SK-N-SH (cell line): ENCODE results near the gene ASH1L. TPM values are rescaled to one million over a fixed set of nuclear protein-coding genes. Genes with fewer than 3 reads are reported as not detected.

ENCODE experiments used
- CTCF ChIA-PET: fragments of 300-600, 350-600 bp; formaldehyde crosslinking; extraction: SDS; loops from one replicate; lab custom pipeline; 2021; lab: Yijun Ruan, JAX
- POLR2A ChIA-PET: fragments of 350-600 bp; sonication (Branson Sonifier 250); formaldehyde crosslinking; extraction: SDS; loops from one replicate; lab custom pipeline; 2020; ENCODE audit warnings: antibody characterized with exemption, inconsistent platforms; lab: Yijun Ruan, JAX
- DNase-seq: peaks from one replicate; pipeline ENCODE4 v3.0.0; 2012
- H2AFZ ChIP-seq: fragments of 200-600 bp; sonication (generic); 2 replicates; pipeline ENCODE4 v1.8.1; 2016; ENCODE audit warnings: antibody characterized with exemption, mild to moderate bottlenecking, low read depth
- H3F3A ChIP-seq: fragments of 200-600 bp; sonication (generic); replicated peaks from 2 replicates; pipeline ENCODE3; 2016; ENCODE audit warnings: antibody characterized with exemption, mild to moderate bottlenecking; ENCODE audit not compliant: insufficient read depth
- H3K27ac ChIP-seq, 2 experiments: fragments of 200-500 bp in 1 of 2; fragments of 200-600 bp in 1 of 2; sonication (Bioruptor generic) in 1 of 2; sonication (generic), shearing (Covaris generic) in 1 of 2; 2 replicates each; pipeline versions ENCODE4 v1.5.1 to v1.6.1; 2014 to 2016; ENCODE audit warnings: low read depth in 2 of 2, inconsistent platforms in 1 of 2, low read length in 1 of 2, mild to moderate bottlenecking in 1 of 2, mixed read lengths in 1 of 2
- H3K27me3 ChIP-seq: fragments of 200-600 bp; sonication (generic), shearing (Covaris generic); 2 replicates; pipeline ENCODE4 v1.6.1; 2016; ENCODE audit warnings: mixed run types; ENCODE audit not compliant: insufficient read depth
- H3K36me3 ChIP-seq, 2 experiments: fragments of 200-500 bp in 1 of 2; fragments of 200-600 bp in 1 of 2; sonication (Bioruptor generic) in 1 of 2; sonication (generic) in 1 of 2; replicated peaks in 1 of 2; 2 replicates each; pipeline versions ENCODE3 to v1.5.1; 2014 to 2016; ENCODE audit warnings: low read length in 1 of 2, mild to moderate bottlenecking in 1 of 2; ENCODE audit not compliant: insufficient read depth in 2 of 2, control insufficient read depth in 1 of 2
- H3K4me1 ChIP-seq, 2 experiments: fragments of 200-500 bp in 1 of 2; fragments of 200-600 bp in 1 of 2; sonication (Bioruptor generic) in 1 of 2; sonication (generic), shearing (Covaris generic) in 1 of 2; 2 replicates each; pipeline versions ENCODE4 v1.5.1 to v1.6.1; 2014 to 2016; ENCODE audit warnings: low read depth in 1 of 2, low read length in 1 of 2, mixed run types in 1 of 2; ENCODE audit not compliant: insufficient read depth in 2 of 2, control insufficient read depth in 1 of 2
- H3K4me2 ChIP-seq: fragments of 200-600 bp; sonication (generic), shearing (Covaris generic); 2 replicates; pipeline ENCODE4 v1.6.1; 2017; ENCODE audit warnings: mixed run types
- H3K4me3 ChIP-seq, 2 experiments: fragments of 200-500 bp in 1 of 2; fragments of 200-600 bp in 1 of 2; sonication (Bioruptor generic) in 1 of 2; sonication (generic), shearing (Covaris generic) in 1 of 2; 2 replicates each; pipeline versions ENCODE4 v1.5.1 to v1.8.1; 2014 to 2016; ENCODE audit warnings: low read depth in 2 of 2, inconsistent platforms in 1 of 2, low read length in 1 of 2, mild to moderate bottlenecking in 1 of 2, mixed read lengths in 1 of 2, moderate library complexity in 1 of 2
- H3K79me2 ChIP-seq: fragments of 200-600 bp; sonication (generic); 2 replicates; pipeline ENCODE4 v1.8.1; 2017; ENCODE audit warnings: mild to moderate bottlenecking; ENCODE audit not compliant: insufficient read depth
- H3K9ac ChIP-seq: fragments of 200-600 bp; sonication (generic); 2 replicates; pipeline ENCODE4 v1.6.1; 2017; ENCODE audit warnings: mixed run types
- H3K9me2 ChIP-seq: fragments of 200-600 bp; sonication (generic); 2 replicates; pipeline ENCODE4 v1.6.1; 2017; ENCODE audit warnings: mixed run types
- H3K9me3 ChIP-seq: fragments of 200-600 bp; sonication (generic); 2 replicates; pipeline ENCODE4 v1.6.1; 2017; ENCODE audit warnings: mixed run types, mild to moderate bottlenecking, moderate library complexity
- H4K20me1 ChIP-seq: fragments of 200-600 bp; sonication (generic); 2 replicates; pipeline ENCODE4 v1.6.1; 2017; ENCODE audit warnings: mild to moderate bottlenecking, mixed run types; ENCODE audit not compliant: insufficient read depth
- EZH2phosphoT487 ChIP-seq: fragments of 200-600 bp; sonication (generic); IDR thresholded peaks from 2 replicates; pipeline ENCODE4 v1.6.1; 2017; ENCODE audit warnings: low read depth, mixed run types, mild to moderate bottlenecking, antibody characterized with exemption, moderate library complexity, borderline replicate concordance
- FOXM1 ChIP-seq: IDR thresholded peaks from 2 replicates; pipeline ENCODE4 v1.4.0; 2012; ENCODE audit warnings: low read depth, mild to moderate bottlenecking
- GATA2 ChIP-seq: sonication (generic); formaldehyde crosslinking; IDR thresholded peaks from 2 replicates; pipeline ENCODE4 v1.5.0; 2020; ENCODE audit warnings: mild to moderate bottlenecking, missing genetic modification reagents
- IRF3 ChIP-seq: fragments of 150-350 bp; IDR thresholded peaks from 2 replicates; pipeline ENCODE4 v1.6.1; 2016; ENCODE audit warnings: mild to moderate bottlenecking, low read depth, low read length
- MEF2A ChIP-seq: IDR thresholded peaks from 2 replicates; pipeline ENCODE4 v1.4.0; 2012; ENCODE audit warnings: low read depth, borderline replicate concordance
- MXI1 ChIP-seq: IDR thresholded peaks from 2 replicates; pipeline ENCODE4 v1.6.1; 2012; ENCODE audit warnings: mild to moderate bottlenecking, low read depth, low read length, improper control_type of control experiment
- POLR2AphosphoS5 ChIP-seq: IDR thresholded peaks from 2 replicates; pipeline ENCODE4 v1.6.1; 2012; ENCODE audit warnings: low read depth, low read length
- RCOR1 ChIP-seq: fragments of 150-350 bp; IDR thresholded peaks from 2 replicates; pipeline ENCODE4 v1.6.1; 2017; ENCODE audit warnings: antibody characterized with exemption, low read length
- REST ChIP-seq: IDR thresholded peaks from 2 replicates; pipeline ENCODE4 v1.6.1; 2012; ENCODE audit warnings: mild to moderate bottlenecking, low read depth, low read length, moderate library complexity
- RFX5 ChIP-seq: IDR thresholded peaks from 2 replicates; pipeline ENCODE4 v1.6.1; 2012; ENCODE audit warnings: mild to moderate bottlenecking, improper control_type of control experiment, low read length
- RXRA ChIP-seq: IDR thresholded peaks from 2 replicates; pipeline ENCODE4 v1.4.0; 2012; ENCODE audit warnings: low read depth, mild to moderate bottlenecking, borderline replicate concordance
- SMC3 ChIP-seq: IDR thresholded peaks from 2 replicates; pipeline ENCODE4 v1.6.1; 2012; ENCODE audit warnings: low read depth, low read length, improper control_type of control experiment
- TCF12 ChIP-seq: IDR thresholded peaks from 2 replicates; pipeline ENCODE4 v1.4.0; 2012
- USF1 ChIP-seq: IDR thresholded peaks from 2 replicates; pipeline ENCODE4 v1.4.0; 2012; ENCODE audit warnings: low read depth, borderline replicate concordance
- USF2 ChIP-seq: fragments of 150-350 bp; IDR thresholded peaks from 2 replicates; pipeline ENCODE4 v1.6.1; 2017; ENCODE audit warnings: antibody characterized with exemption, low read length, low read depth, borderline replicate concordance
- WGBS: methylation state at CpG from one replicate; pipeline ENCODE4 v1.1.6; 2017; ENCODE audit warnings: low lambda C conversion rate; 5-methylcytosine and 5-hydroxymethylcytosine counted together
- polyA plus RNA-seq, 3 experiments: library from polyadenylated mRNA; depleted of rRNA; stranded (reverse); fragments of >200 nt; gene quantifications; 2 replicates each; pipeline ENCODE4 v1.2.3, GENCODE V29; 2012

The ASH1L gene
- polyA plus RNA-seq, 1 of the 3 experiments (the other 2 are of a cell fraction), result 13.4 TPM

GRCh38 chr1:155529929-155530328, 32.7 kb downstream of the ASH1L start:
- Histone ChIP-seq H3K4me1 (no peaks in the 10 kb centered on the region), H3K79me2 (peaks cover 99% of the 10 kb centered on the region), H3K36me3 (peaks cover 0 to 3% of the 10 kb centered on the region in 2 experiments), H3K27me3 (no peaks in the 10 kb centered on the region), H3K4me2 (no peak overlapping the region), H3K9me3 (no peaks in the 10 kb centered on the region), H4K20me1 (peaks cover 59% of the 10 kb centered on the region), H3K27ac (no peak overlapping the region), H3K9me2 (no peaks in the 10 kb centered on the region), H2AFZ (no peak overlapping the region), H3K4me3 (no peak overlapping the region), H3K9ac (no peak overlapping the region), H3F3A (peaks cover 21% of the 10 kb centered on the region)
- DNase-seq, result no peak
- TF ChIP-seq RFX5 (no peak), MEF2A (no peak), REST (no peak), MXI1 (no peak), RXRA (no peak), EZH2phosphoT487 (no peak), SMC3 (no peak), POLR2AphosphoS5 (no peak), USF2 (no peak), IRF3 (no peak)
- POLR2A ChIA-PET, result no interaction called here
- CTCF ChIA-PET, result interaction anchor here (1.1 to 2.0 kb wide), 2 partner anchors 14 to 26 kb away, joined by 3 to 6 read pairs; no protein-coding TSS in a partner anchor
- WGBS, result 93% methylated on average over 3 of the region's 3 CpGs

GRCh38 chr1:155529109-155529508, 33.5 kb downstream of the ASH1L start:
- DNase-seq, result no peak
- peaks cover 52% of the 10 kb centered on the region for H4K20me1 ChIP-seq
- H3K27ac ChIP-seq, result no peak overlapping the region
- WGBS, result 97% methylated on average over 2 of the region's 2 CpGs
- H3K9me3 ChIP-seq, result no peaks in the 10 kb centered on the region
- H3K4me1 ChIP-seq, result no peaks in the 10 kb centered on the region
- H3F3A ChIP-seq, result peaks cover 13% of the 10 kb centered on the region
- H3K27me3 ChIP-seq, result no peaks in the 10 kb centered on the region
- TF ChIP-seq POLR2AphosphoS5 (no peak), TCF12 (no peak), USF1 (no peak), RCOR1 (no peak), EZH2phosphoT487 (no peak), FOXM1 (no peak), MXI1 (no peak), GATA2 (CRISPR knock-in tag) (no peak), RXRA (no peak)
- no peak overlapping the region for H2AFZ ChIP-seq
- no peaks in the 10 kb centered on the region for H3K9me2 ChIP-seq
- no peak overlapping the region for H3K4me2 ChIP-seq
- H3K4me3 ChIP-seq, result no peak overlapping the region
- H3K36me3 ChIP-seq, result peaks cover 0 to 3% of the 10 kb centered on the region in 2 experiments
- POLR2A ChIA-PET, result no interaction called here
- CTCF ChIA-PET, result interaction anchor here (2.0 kb wide), 1 partner anchor 25 kb away, joined by 6 read pairs; no protein-coding TSS in a partner anchor
- no peak overlapping the region for H3K9ac ChIP-seq
- peaks cover 99% of the 10 kb centered on the region for H3K79me2 ChIP-seq
